Pancreas (tissue), 10 donors: ENCODE data around the gene ARV1. TPM values are rescaled to one million over a fixed set of nuclear protein-coding genes. Genes with fewer than 3 reads are reported as not detected.
A peak's percentile ranks its signal among the peaks of the same experiment; 100 is the strongest.
"Not testable (repeated sequence)": the region's sequence is repeated elsewhere in the genome, so short reads cannot be mapped to it uniquely, and the experiment has no call there.

Experiments used
- ATAC-seq, 4 donors: fragments of 200-7000 bp; cut with Tn5 transposase; one replicate each; pipeline versions ENCODE4 v1.8.0 to v1.9.1; 2020; ENCODE audit warnings: mild to moderate bottlenecking in 4 of 4, moderate library complexity in 4 of 4
- DNase-seq, 6 donors: peaks; one replicate each; pipeline ENCODE4 v3.0.0-alpha.2; 2020
- FAIRE-seq: peaks from 2 replicates; lab custom pipeline; 2012; peaks lifted over from hg19 to GRCh38; lab: Jason Lieb, UNC
- H3K27ac ChIP-seq, 4 donors: fragments of 200-600 bp; sonication (generic); 1 replicate in 3 of 4; 2 replicates in 1 of 4; pipeline versions ENCODE4 v1.5.0 to v1.8.0; 2020
- H3K27me3 ChIP-seq, 4 donors: fragments of 200-600 bp; one replicate each; pipeline ENCODE4 v1.8.0; 2021
- H3K36me3 ChIP-seq, 3 donors: fragments of 200-600 bp; sonication (generic) in 1 of 3; one replicate each; pipeline versions ENCODE4 v1.5.0 to v1.8.0; 2020 to 2021
- H3K4me1 ChIP-seq, 3 donors: fragments of 200-600 bp; one replicate each; pipeline ENCODE4 v1.8.0; 2021
- H3K4me3 ChIP-seq, 4 donors: fragments of 200-600 bp; sonication (generic) in 2 of 4; one replicate each; pipeline versions ENCODE4 v1.5.0 to v1.8.0; 2020 to 2021
- H3K9me3 ChIP-seq, 4 donors: fragments of 200-600 bp; one replicate each; pipeline ENCODE4 v1.8.0; 2021
- CTCF ChIP-seq, 4 donors: fragments of 200-600 bp; sonication (generic) in 3 of 4; IDR thresholded peaks; one replicate each; pipeline versions ENCODE4 v1.5.0 to v1.8.0; 2021; ENCODE audit warnings: antibody characterized with exemption in 4 of 4
- WGBS, 2 donors: extraction: QIAGEN DNeasy Blood & Tissue Kit; methylation state at CpG; one replicate each; pipeline ENCODE4 v1.1.7; 2013; 5-methylcytosine and 5-hydroxymethylcytosine counted together
- intact Hi-C, 3 donors: fragments of 100-400 bp; cut with DNase I; formaldehyde crosslinking; loops; one replicate each; pipeline versions ENCODE4 v1.11.1 to v1.14.2; 2022
- polyA plus RNA-seq, 2 donors: library from polyadenylated mRNA; stranded (reverse); fragments of 200-250 nt; gene quantifications; one replicate each; pipeline ENCODE4 v1.2.3, GENCODE V29; 2013
- total RNA-seq, 6 donors: library from RNA; stranded (reverse); fragmentation: NEBNext Ultra II Directional in 4 of 6; extraction: Animal tissue kit (Norgen Biotek cat#: 25700) in 4 of 6; gene quantifications; one replicate each; pipeline versions ENCODE4 v1.2.1 to v1.2.4, GENCODE V29; 2021 to 2023
- donor health status: healthy with polysubstance abuse.
- donor health status: DM: no; HTN: no; CAD: no; lungs with moderate emphysema.
- donor health status: DM: no; HTN: no; CAD: no.
- donor health status: control.
- donor health status: control.
- donor health status: Bipolar disorder and iron deficiency.
- donor health status: DM: yes; HTN: yes; CAD: no.
- donor health status: DM: no; HTN: no; CAD: no.
- donor health status: DM: no; HTN: no; CAD: no.
- donor health status: DM: yes; HTN: yes; CAD: no.

ARV1 gene
- total and polyA plus RNA-seq, 8 donors = 7.4 to 20.1 (median 9.0) TPM

GRCh38 chr1:230992100-230992774 is 13.3 kb downstream of the ARV1 start:
- Histone ChIP-seq H3K9me3 (peaks cover 0 to 3% (median 0%) of the 10 kb centered on the region in 4 donors), H3K4me1 (peaks cover 0 to 11% (median 3%) of the 10 kb centered on the region in 3 donors), H3K27ac (no peak overlapping the region), H3K27me3 (no peaks in the 10 kb centered on the region), H3K4me3 (no peak overlapping the region), H3K36me3 (peaks cover 0 to 7% (median 0%) of the 10 kb centered on the region in 3 donors)
- ATAC-seq (peak; percentile 84 to 95 (median 92)), DNase-seq (peak in 2 of 6 donors; percentile 16 to 42), FAIRE-seq (no peak)
- WGBS, 2 donors = 48 to 51% methylated on average over 7 of the region's 7 CpGs
- intact Hi-C loops = no loop called here
- TF ChIP-seq CTCF (IDR thresholded peaks at IDR 0.05) = no peak

- Histone ChIP-seq H3K27ac (no peak overlapping the region), H3K4me1 (peaks cover 0 to 4% (median 3%) of the 10 kb centered on the region in 3 donors), H3K36me3 (peaks cover 0 to 34% (median 10%) of the 10 kb centered on the region in 3 donors), H3K9me3 (no peaks in the 10 kb centered on the region), H3K4me3 (no peak overlapping the region), H3K27me3 (no peaks in the 10 kb centered on the region)
- intact Hi-C loops = no loop called here
- ATAC-seq (no peak), FAIRE-seq (no peak), DNase-seq (no peak)
- no peak for TF ChIP-seq CTCF (IDR thresholded peaks at IDR 0.05)
- WGBS, 2 donors = 90 to 95% methylated on average over 1 of the region's 1 CpG
These were observed 16.0 kb downstream of the ARV1 start for GRCh38 chr1:230994860-230995259.

- intact Hi-C loops = no loop called here
- no peak overlapping the region for H3K4me3 ChIP-seq
- peaks cover 3 to 47% (median 20%) of the 10 kb centered on the region in 3 donors for H3K36me3 ChIP-seq
- WGBS, 2 donors = 95 to 99% methylated on average over 4 of the region's 4 CpGs
- TF ChIP-seq CTCF (IDR thresholded peaks at IDR 0.05) = no peak
- FAIRE-seq (no peak), ATAC-seq (no peak), DNase-seq (no peak)
- H3K27me3 ChIP-seq = no peaks in the 10 kb centered on the region
- no peak overlapping the region for H3K27ac ChIP-seq
- no peaks in the 10 kb centered on the region for H3K9me3 ChIP-seq
- H3K4me1 ChIP-seq = no peaks in the 10 kb centered on the region
These were observed 21.3 kb downstream of the ARV1 start for GRCh38 chr1:231000201-231000600.

- 98 to 100% methylated on average over 1 of the region's 1 CpG for WGBS, 2 donors
- no peak overlapping the region for H3K4me3 ChIP-seq
- no peaks in the 10 kb centered on the region for H3K4me1 ChIP-seq
- no peak for ATAC-seq
- no peaks in the 10 kb centered on the region for H3K27me3 ChIP-seq
- intact Hi-C loops = no loop called here
- FAIRE-seq = no peak
- H3K36me3 ChIP-seq = peaks cover 3 to 47% (median 20%) of the 10 kb centered on the region in 3 donors
- no peak overlapping the region for H3K27ac ChIP-seq
- no peaks in the 10 kb centered on the region for H3K9me3 ChIP-seq
- DNase-seq = no peak
- TF ChIP-seq CTCF (IDR thresholded peaks at IDR 0.05) = no peak
These were observed 21.7 kb downstream of the ARV1 start for GRCh38 chr1:231000639-231001038.

GRCh38 chr1:231001892-231002291 is 23.0 kb downstream of the ARV1 start:
- no peak overlapping the region for H3K4me3 ChIP-seq
- H3K27me3 ChIP-seq = no peaks in the 10 kb centered on the region
- ATAC-seq = no peak
- H3K27ac ChIP-seq = no peak overlapping the region
- H3K9me3 ChIP-seq = no peaks in the 10 kb centered on the region
- no peak for TF ChIP-seq CTCF (IDR thresholded peaks at IDR 0.05)
- no peak for FAIRE-seq
- intact Hi-C loops = no loop called here
- DNase-seq = no peak
- H3K36me3 ChIP-seq = peaks cover 3 to 43% (median 20%) of the 10 kb centered on the region in 3 donors
- no peaks in the 10 kb centered on the region for H3K4me1 ChIP-seq

GRCh38 chr1:231007535-231007934 is 28.6 kb downstream of the ARV1 start:
- H3K27ac ChIP-seq, H3K4me3 ChIP-seq, H3K4me1 ChIP-seq, intact Hi-C loops, DNase-seq, H3K36me3 ChIP-seq, FAIRE-seq, H3K27me3 ChIP-seq, ATAC-seq, H3K9me3 ChIP-seq: not testable (repeated sequence)
- 48 to 73% methylated on average over 1 of the region's 1 CpG for WGBS, 2 donors
